Measurements from ENCODE around the gene HSPB9.

The HSPB9 gene, protein sequence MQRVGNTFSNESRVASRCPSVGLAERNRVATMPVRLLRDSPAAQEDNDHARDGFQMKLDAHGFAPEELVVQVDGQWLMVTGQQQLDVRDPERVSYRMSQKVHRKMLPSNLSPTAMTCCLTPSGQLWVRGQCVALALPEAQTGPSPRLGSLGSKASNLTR

DNA sequence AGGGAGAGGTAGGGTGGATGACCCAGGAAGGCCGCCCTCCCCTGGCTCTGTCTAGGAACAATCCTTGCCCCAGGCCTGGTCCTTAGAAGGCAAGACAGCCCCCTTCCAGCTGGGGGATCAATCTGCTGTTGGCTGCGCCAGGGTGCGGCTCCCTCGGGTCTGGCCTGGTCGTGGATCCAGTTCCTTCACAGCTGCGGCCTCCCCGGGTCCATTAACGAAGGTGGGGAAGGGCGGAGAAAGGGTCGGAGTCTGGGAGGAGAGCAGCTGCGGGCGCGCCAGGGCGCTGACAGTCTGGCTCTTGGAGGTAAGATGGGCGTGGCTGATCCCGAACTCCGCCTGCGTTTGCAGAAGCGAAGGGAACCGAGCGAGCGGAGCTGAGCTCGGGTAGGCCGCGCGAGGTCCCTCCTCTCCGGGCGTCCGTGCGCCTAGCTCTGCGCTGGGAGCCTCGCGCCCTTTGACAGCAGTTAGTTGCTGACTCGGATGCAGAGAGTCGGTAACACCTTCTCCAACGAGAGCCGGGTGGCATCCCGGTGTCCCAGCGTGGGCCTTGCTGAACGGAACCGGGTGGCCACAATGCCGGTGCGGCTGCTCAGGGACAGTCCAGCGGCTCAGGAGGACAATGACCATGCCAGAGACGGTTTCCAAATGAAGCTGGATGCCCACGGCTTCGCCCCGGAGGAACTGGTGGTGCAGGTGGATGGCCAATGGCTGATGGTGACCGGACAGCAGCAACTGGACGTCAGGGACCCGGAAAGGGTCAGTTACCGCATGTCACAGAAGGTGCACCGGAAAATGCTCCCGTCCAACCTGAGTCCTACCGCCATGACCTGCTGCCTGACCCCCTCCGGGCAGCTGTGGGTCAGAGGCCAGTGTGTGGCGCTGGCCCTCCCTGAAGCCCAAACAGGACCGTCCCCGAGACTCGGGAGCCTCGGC lies at the start of gene HSPB9:
Gene HSPB9 (plus strand): TSS at position 434 of the 933 bp plus-strand sequence. CDS start 47 bp downstream, at position 481.
- no peak for DNase-seq (ENCODE audit: low read depth in 2 of 2)

DNA sequence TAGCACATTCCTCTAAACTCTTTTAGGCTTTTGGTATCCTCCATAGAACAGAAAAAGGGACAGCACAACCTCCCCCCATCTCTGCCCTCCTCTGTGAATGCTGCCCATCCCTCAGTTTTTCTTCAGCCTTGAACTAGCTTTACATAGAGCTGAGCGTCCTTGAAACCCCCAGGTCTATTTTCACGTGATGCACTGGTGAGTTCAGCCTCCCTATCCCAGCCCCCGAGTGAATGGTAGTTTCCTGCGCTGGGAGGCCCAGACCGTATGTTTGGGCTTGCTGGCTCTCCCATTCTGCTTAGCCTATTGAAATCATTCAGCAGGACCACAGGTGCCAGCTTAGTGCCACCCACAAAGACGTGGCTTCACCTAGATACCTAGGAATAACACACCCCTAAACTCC lies 46.8 kb upstream of the HSPB9 start:
- no peak for DNase-seq (ENCODE audit: low read depth in 2 of 2)

DNA sequence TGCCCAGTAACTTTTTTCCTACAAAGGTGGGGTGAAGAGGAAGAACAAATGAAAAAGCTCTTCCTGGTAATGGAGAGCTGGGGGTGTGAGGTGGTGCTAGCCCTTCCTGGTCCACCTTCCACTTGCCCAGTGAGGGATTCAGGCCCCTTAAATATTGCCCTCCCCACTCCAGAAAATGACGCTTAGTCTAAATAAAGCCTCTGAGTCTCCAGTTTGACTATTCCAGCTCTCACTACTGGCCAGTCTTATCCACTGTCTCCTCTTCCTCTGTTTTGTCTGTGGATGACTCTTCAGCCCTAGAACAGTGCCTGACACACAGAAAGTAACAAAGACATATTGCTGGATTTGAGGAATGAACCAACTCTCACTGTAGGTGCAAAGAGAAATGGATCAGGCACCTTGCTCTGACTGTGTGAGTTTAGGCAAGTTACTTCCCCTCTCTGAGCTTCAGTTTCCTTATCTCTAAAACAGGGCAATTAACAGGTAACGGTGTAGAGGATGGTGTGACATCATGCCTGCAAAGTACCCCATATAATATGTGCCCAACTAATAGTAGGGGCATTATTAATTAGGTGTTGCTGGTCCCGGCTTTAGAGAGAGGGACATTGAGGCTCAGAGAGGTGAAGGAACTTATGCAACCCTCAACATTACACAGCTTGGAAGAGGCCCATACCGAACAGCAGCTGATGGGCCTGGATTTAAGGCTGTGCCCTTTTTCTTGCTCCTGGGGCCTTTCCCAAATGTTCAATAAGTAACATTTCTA lies 45.6 kb upstream of the HSPB9 start:
- no peak for DNase-seq (ENCODE audit: low read depth in 2 of 2)

DNA sequence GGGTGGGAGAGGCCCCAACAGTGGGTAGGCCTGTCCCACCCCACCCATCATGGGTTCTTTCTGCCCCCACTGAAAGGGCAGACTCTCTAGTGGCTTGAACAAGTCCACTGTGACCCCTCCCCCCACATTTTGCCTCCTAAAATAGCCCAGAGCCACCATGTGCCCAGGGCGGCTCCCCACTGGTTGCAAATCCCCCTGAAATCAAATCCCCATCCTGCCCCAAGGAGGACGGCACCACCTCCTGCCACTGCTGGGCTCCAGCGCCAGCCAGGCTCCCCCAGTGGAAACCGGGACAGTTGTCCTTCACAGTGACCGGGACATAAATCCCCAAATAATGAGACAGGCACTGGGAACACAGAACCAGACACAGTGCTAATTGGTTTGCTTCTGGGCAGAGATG lies 44.8 kb upstream of the HSPB9 start:
- DNase-seq (ENCODE audit: low read depth in 2 of 2), result no peak

DNA sequence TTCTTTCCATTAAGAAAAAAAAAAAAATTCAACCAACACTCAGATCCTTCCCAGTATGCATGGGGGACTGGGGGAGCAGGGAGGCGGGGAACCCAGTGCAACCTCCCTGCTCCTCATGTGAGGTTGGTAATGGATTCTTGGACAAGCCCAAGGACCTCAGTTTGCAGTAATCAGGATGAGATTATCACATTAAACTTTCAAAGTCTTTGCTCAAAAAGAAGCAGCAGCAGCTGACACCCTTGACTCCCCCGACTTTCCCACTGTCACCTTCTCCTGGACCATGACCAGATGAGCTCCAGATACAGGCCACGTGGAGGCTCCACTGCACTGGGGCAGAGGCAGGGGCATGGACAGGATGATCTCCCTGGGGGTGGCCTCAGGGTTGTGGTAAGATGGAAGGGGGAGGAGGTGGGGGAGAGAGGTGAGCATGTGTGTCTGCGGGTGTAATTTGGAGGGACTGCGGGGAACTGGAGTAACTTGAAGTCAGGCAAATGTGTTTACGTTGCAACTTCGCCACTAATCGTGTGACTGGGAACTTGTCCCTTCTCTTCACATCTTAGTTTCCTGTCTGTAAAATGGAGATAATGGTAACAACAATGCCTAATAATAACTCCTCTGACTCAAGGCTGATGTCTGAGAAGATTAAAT lies 44.1 kb upstream of the HSPB9 start:
- DNase-seq (ENCODE audit: low read depth in 2 of 2), result no peak

DNA sequence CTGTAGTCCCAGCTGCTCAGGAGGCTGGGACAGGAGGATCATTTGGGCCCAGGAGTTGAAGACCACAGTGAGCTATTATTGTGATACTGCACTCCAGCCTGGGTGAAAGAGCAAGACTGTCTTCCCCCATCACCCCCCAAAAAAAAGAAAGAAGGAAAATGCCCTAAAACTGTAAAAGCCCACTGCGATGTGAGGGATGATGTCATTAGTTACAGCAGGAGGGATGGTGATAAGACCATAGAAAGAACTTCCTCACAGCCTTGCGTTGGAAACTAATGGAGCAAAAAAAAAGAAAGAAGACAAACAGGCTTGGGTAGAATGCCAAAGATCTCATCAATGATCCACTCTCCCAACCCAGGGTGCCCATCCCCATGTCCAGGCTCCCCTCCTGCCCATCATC lies 43.1 kb upstream of the HSPB9 start:
- DNase-seq (ENCODE audit: low read depth in 2 of 2), result no peak

DNA sequence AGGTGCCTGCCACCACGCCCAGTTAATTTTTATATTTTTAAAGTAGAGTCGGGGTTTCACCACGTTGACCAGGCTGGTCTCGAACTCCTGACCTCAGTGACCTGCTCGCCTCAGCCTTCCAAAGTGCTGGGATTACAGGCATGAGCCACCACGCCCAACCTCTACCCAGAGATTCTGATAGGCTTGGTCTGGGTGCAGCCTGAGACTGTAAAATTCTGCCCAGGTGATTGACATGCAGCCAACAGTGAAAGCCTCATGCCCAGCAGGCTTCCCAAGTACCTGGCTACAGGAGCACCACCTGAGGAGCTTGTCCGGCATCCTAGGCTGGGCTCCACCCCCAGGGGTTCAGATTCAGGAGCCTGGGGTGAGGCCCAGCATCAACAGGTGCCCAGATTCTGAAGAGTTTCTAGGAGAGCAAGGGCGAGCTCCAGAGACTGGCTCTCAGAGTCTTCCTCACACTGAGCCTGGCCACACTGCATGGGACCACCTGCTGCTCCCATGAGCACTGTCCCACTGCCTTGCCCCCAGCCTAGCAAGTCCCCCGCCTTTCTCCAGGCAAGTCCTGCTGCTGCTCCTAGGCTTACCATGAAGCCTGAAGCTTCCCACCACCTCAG lies 41.0 kb upstream of the HSPB9 start:
- DNase-seq (ENCODE audit: low read depth in 2 of 2), result no peak

DNA sequence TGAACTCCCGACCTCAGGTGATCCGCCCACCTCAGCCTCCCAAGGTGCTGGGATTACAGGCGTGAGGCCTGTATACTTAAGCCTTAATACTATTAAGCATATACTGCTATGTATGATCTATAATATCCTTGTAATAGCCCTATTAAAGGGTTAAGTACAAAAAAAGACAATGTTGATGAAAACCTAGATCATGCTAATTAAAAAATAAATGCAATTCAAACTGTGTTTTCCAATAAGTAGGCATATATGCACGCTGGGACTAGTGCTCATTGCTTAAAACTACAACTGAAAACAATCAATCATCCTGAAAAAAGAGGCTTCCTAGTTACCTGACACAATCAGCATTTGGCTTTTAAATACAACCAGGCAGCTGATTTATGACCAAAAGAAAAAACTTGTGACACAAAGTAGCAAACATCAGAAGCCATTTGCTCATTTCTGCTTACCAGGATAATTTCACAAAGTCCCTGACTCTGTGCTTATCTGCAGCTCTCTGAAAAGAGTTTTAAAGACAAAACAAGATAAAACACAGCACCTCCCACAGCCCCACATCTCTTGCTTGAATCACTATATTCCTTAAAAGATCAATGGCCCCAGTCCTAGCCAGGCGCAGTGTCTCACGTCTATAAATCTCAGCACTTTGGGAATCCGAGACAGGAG lies 35.4 kb upstream of the HSPB9 start:
- no peak for DNase-seq (ENCODE audit: low read depth in 2 of 2)

DNA sequence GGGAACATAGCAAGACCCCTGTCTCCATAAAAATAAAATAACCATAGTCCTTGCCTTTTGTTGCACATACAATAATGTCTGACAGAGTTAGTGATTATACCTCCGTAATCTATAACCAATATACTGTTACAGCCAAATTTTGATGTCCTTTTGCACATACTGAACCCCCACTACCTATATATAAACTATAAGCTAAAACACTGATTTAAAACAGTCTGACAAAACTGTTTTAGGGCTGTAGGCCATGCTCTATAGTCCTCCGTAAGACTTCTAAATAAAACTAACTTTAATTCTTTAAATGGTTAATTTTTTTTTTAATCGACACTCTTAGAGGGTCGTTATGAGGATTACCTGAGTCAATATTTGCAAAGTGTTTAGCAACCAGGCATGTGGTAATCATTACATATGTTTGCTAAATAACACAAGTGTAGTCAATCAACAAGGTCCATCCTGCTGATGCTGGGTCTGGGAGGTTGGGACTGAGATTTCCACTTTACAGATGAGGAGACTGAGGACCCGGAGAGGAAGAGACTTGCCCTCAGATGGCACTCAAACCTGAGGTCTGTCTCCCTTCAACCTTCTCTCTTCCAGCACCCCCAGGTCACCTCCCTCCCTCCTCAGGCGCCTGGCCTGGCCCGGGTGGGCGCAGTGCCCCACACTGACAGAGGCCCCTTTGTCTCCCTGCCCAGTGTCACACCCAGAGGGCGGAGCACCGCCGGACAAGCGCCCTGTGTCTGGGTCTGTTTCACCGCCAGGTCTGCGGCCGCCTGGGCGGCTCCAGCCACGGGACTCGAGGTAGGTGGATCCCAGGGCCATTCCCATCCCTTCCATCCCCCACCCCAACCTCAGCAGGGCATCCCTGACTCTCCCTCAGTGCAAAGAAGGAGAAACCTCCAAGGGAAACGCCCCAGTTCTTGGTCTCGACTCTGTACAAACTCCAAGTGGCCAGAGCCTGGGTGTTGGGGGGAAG lies 34.6 kb upstream of the HSPB9 start:
- DNase-seq (ENCODE audit: low read depth in 2 of 2), result no peak

DNA sequence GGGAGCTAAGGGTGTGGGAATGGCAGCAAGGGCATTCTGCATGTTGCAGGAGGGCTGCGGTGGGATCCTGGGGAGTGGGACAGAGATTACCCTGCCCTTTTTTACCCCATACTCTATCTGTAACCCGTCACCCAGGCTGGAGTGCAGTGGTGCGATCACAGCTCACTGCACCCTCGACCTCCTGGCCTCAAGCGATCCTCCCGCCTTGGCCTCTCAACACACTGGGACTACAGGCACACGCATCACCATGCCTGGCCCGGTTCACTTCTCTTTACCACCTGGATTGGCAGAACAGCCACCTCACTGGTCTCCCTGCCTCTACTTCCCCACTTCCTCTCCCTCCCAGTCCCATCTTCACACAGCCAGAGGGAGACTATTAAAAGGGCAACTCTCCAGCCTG lies 33.9 kb upstream of the HSPB9 start:
- no peak for DNase-seq (ENCODE audit: low read depth in 2 of 2)

DNA sequence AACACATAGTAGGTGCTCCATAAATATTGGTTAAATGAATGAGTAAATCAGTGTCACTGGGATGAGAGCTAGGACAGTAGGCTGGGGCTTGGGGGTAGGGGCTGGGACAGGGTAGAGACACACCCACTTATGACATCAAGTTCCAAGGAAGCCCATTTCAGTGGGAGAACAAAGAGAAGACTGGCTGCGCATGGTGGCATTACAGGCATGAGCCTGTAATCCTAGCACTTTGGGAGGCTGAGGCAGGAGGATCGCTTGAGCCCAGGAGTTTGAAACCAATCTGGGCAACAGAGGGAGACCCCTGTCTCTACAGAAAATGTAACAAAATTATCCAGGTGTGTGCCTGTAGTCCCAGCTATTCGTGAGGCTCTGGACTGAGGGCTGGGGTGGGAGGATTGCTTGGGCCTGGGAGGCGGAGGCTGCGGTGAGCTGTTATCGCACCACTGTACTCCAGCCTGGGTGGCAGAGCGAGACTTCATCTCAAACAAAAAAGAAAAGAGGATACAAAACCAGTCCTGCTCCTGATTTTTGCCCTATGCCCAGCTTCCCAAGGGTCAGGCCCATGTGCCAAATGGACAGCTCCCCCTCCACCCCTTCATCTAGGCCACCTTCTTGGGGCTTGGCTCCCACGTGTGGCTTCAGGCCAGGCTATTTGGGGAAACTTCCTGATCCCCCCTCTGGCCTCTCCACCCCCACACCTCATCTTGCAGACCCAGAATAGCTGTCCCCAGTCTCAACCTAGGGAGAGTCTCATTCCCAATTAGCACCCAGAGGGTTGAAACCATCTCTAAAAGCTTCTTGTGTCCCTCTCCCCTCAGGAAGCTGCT lies 31.4 kb upstream of the HSPB9 start:
- no peak for DNase-seq (ENCODE audit: low read depth in 2 of 2)

DNA sequence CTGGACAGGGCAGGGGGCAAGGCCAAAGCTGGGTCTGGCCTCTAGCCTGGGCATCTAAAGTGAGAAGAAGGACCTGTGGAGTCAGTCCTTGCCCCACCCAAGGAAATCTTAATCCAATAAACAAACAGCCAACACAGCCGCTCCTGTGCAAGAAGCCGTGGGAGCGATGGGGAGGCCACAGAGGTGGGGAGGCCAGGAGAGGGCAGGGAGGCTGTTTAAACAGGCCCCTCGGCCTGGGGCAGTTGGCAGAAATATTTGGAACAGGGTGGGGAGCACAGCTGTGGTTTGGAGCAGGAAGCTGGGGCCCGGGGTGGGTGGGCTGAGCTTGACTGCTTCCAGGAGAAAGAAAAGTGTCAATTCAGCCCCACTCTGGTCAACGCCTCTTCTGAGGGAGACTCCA lies 29.7 kb upstream of the HSPB9 start:
- DNase-seq (ENCODE audit: low read depth in 2 of 2), result no peak

DNA sequence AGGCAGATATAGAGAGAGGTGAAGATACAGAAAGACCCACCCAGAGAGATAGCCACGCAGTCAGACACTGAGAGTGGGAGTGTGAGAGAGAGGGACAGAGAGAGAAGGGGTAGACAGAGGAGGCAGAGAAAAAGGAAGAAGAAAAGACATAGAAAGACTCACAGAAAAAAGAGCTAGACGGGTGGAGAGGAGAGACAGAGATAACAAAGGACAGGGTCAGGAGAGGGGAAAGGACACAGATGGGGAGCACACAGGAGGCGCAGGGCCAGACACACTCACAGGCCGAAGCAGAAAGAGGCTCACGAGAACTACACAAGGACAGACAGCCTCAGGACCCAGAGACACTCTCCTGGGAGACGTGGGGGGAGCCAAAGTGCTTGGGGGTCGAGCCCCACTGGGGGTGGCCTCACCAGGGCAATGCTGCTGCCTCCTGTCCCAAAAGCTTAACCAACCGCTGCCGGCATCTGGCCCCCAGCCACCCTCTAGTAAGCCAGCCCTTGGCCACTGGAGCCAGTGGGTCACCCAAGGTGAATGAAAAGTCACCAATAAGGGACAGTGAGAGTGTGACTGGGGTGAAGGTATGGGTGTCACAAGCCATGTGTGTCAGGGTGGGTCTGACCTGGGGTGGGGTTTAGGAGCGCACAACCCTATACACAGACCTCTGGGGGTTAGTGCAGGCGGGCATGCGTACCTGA lies 28.1 kb upstream of the HSPB9 start:
- DNase-seq (ENCODE audit: low read depth in 2 of 2), result no peak

DNA sequence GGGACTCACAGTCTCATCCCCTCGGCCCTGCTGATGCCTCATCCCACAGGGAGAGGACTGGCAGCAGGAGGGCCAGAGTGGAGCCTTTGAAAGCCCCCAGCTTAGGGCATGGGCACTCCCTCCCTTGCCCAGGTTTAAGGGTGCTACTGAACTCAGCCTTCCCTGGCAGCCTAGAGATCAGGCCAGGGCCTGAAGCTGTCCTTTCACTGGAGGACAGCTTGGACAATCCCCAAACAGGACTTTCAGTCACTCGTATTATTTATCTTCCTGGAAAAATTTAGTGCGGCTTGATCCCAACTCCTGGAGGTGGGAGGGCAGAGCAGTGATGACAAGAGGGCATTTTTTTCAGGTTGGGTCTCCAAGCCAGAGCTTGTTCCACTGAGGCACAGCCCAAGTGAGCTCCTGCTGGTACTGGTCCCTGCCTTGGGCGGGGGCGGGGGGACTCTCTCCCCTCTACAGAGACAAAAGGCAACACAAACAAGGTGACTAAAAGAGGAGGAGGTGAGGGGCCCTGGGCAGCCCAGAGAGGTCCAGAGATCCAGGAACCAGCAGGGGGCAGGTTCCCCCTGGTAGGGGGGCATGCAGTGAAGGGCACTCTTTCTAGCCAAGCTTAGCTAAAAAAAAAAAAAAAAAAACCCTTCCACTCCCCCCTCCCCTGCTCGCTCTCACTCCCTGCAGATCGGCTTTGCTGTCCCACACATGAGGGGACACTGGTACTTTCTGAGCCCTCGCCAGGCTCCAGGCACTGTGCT lies 26.1 kb upstream of the HSPB9 start:
- no peak for DNase-seq (ENCODE audit: low read depth in 2 of 2)

DNA sequence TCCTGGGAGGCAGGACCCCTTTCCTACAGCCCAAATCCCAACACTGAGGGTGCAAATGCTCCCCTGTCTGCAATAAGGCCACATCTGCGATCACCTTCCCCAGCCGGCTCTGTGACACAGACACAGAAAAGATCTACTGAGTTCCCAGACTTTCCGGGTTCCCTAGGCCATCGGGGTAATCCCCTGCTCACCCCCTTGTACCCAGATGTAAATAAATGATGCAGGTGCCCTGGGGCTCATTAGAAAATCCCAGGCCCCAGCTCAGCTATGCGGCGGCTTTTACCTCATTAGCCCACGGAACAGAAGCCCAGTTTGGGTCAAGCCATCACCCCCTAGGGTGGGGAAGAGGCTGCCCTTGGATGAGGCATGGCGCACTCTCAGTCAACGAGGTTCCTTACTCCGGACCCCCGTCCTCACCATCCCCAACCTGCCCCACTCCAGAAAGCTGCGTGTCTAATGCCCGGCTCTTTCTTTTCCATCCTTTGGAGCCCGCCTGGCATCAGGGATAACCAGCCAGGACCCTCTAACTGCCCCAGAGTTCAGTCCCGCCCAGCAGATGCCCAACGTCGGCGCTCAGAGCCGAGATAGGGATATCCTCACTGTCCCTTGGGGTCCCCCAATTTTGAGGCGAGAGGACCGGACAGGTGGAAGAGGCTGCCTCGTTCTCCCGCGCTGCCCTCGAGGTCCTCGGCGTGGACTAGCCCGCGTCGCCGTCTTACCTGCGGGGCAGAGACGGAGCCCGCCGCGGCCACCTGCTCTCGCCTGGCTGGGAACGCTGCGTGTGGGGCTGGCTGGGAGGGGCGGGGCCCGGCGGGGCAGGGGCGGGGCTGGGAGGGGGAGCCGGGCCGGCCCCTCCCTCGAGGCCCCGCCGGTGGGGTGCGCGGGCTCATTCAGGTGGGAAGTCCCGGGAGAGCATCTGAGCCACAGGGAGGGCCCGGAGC lies 24.6 kb upstream of the HSPB9 start, which contains the start of gene ZNF385C:
Gene ZNF385C (minus strand): TSS at position 783 of the 941 bp plus-strand sequence. CDS start 35,417 bp downstream, outside the sequence.
- peak; percentile 24 to 48 for DNase-seq (ENCODE audit: low read depth in 2 of 2)

DNA sequence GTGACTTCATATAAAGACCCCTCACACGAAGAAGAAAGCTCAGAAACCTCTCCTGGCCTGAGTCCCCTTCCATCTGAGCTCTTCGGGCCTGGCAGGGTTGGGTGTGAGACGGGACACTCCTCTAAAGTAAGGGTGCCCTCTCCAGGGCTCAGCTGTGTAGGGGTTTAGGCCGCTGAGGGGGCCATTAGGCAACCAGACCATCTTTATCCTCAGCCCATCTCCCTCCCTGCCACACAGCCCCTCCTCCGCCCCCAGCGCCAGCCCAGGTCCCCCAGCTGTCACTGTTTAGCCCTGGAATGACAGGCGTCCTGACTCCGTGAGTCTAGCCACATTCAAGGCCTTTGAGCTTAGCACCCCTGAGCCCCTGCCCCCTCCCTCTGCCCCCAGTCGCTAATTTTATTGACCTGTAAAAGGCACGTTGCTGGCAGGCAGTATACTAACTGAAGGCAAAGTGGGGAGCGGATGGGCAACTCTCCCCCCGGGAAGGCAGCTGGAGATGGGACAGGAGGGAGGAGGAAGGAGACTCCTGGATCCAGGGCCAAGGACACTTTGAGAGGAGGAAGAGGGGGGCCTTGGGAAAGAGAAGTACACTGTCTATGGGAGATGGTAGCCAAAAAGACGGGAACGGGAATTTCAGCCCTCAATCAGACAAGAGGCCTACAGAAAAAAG lies 23.7 kb upstream of the HSPB9 start:
- no peak for DNase-seq (ENCODE audit: low read depth in 2 of 2)
